Keratinocyte (primary cell): Measurements from ENCODE around the gene MIS12. TPM values are rescaled to one million over a fixed set of nuclear protein-coding genes. Genes with fewer than 3 reads are reported as not detected.

ENCODE experiments used
- DNase-seq: peaks from one replicate; pipeline ENCODE4 v3.0.0-alpha.2; 2011; ENCODE audit warnings: low read depth, missing footprints, low spot score
- FAIRE-seq: peaks from 2 replicates; lab custom pipeline; 2011; peaks lifted over from hg19 to GRCh38; lab: Jason Lieb, UNC
- H2AFZ ChIP-seq: 2 replicates; pipeline ENCODE4 v1.6.0; 2012; ENCODE audit warnings: low read length, control low read depth, inconsistent platforms; ENCODE audit not compliant: control insufficient read depth
- H3K27ac ChIP-seq: 2 replicates; pipeline ENCODE4 v1.5.1; 2011; ENCODE audit warnings: low read length; ENCODE audit not compliant: control insufficient read depth, insufficient read depth
- H3K27me3 ChIP-seq: 3 replicates; pipeline ENCODE4 v1.6.0; 2011; ENCODE audit warnings: low read length; ENCODE audit not compliant: control insufficient read depth, insufficient read depth; ENCODE audit errors: extremely low read depth
- H3K36me3 ChIP-seq, 2 experiments: 2 replicates in 1 of 2; 3 replicates in 1 of 2; pipeline ENCODE4 v1.5.1; 2011; ENCODE audit warnings: low read length in 2 of 2, mild to moderate bottlenecking in 1 of 2; ENCODE audit not compliant: control insufficient read depth in 2 of 2, insufficient read depth in 2 of 2; ENCODE audit errors: extremely low read depth in 1 of 2
- H3K4me1 ChIP-seq: 3 replicates; pipeline ENCODE4 v1.5.1; 2011; ENCODE audit warnings: low read length; ENCODE audit not compliant: control insufficient read depth, insufficient read depth; ENCODE audit errors: extremely low read depth
- H3K4me2 ChIP-seq: 3 replicates; pipeline ENCODE4 v1.6.0; 2011; ENCODE audit warnings: low read depth, low read length; ENCODE audit not compliant: control insufficient read depth, insufficient read depth; ENCODE audit errors: extremely low read depth
- H3K4me3 ChIP-seq, 3 experiments: fragments of 200-600 bp in 1 of 3; sonication (generic) in 1 of 3; 2 replicates in 2 of 3; 3 replicates in 1 of 3; pipeline ENCODE4 v1.5.1; 2011 to 2016; ENCODE audit warnings: low read length in 3 of 3, mild to moderate bottlenecking in 3 of 3, control low read depth in 2 of 3, inconsistent platforms in 1 of 3, low read depth in 1 of 3, mixed read lengths in 1 of 3, mixed run types in 1 of 3, moderate library complexity in 1 of 3; ENCODE audit not compliant: control insufficient read depth in 2 of 3, insufficient read depth in 2 of 3; ENCODE audit errors: extremely low read depth in 1 of 3
- H3K79me2 ChIP-seq: 2 replicates; pipeline ENCODE4 v1.6.0; 2012; ENCODE audit warnings: low read length; ENCODE audit not compliant: control insufficient read depth, insufficient read depth
- H3K9ac ChIP-seq: 3 replicates; pipeline ENCODE4 v1.6.0; 2011; ENCODE audit warnings: low read length; ENCODE audit not compliant: control insufficient read depth, insufficient read depth; ENCODE audit errors: extremely low read depth
- H3K9me1 ChIP-seq: 3 replicates; pipeline ENCODE4 v1.6.0; 2011; ENCODE audit warnings: low read length; ENCODE audit not compliant: control insufficient read depth, insufficient read depth; ENCODE audit errors: extremely low read depth
- H3K9me3 ChIP-seq: 2 replicates; pipeline ENCODE4 v1.5.1; 2012; ENCODE audit warnings: low read depth, low read length; ENCODE audit not compliant: control insufficient read depth
- H4K20me1 ChIP-seq: 3 replicates; pipeline ENCODE4 v1.6.0; 2011; ENCODE audit warnings: low read length; ENCODE audit not compliant: control insufficient read depth, insufficient read depth; ENCODE audit errors: extremely low read depth
- EZH2 ChIP-seq: IDR thresholded peaks from one replicate; pipeline ENCODE4 v1.6.1; 2012; ENCODE audit warnings: inconsistent platforms, mild to moderate bottlenecking, low read length, moderate library complexity
- dilution Hi-C: fragments of 300-500 bp; cut with MboI; formaldehyde crosslinking; loops from one replicate; pipeline ENCODE4 v1.7.0; 2020; ENCODE audit warnings: low sequenced_read_pairs; ENCODE audit not compliant: extremely low pct_ligation_motif_present
- polyA plus RNA-seq, 5 experiments: library from polyadenylated mRNA; depleted of rRNA in 3 of 5; stranded (reverse) in 3 of 5; stranded (forward) in 1 of 5; unstranded in 1 of 5; fragments of >200 nt; gene quantifications; 1 replicate in 1 of 5; 2 replicates in 3 of 5; 3 replicates in 1 of 5; pipeline versions ENCODE4 v1.2.1 to v1.2.3, GENCODE V29; 2011 to 2012; ENCODE audit warnings: missing spikeins in 2 of 5, low read depth in 1 of 5, low replicate concordance in 1 of 5
- TF ChIP-seq, protein P1 (sequence below), 3 experiments: IDR thresholded peaks in 1 of 3; conservative IDR thresholded peaks in 1 of 3; optimal IDR thresholded peaks in 1 of 3; 2 replicates in 2 of 3; 3 replicates in 1 of 3; pipeline versions ENCODE3 to v1.5.1; 2011; ENCODE audit warnings: low read length in 3 of 3, mild to moderate bottlenecking in 3 of 3, moderate library complexity in 2 of 3, control low read depth in 1 of 3, inconsistent platforms in 1 of 3; ENCODE audit not compliant: insufficient read depth in 2 of 3; ENCODE audit errors: extremely low read depth in 1 of 3

Gene MIS12
- polyA plus RNA-seq, 1 donor (not counting 4 experiments of a cell fraction or from before 2014, with no cell fraction given), result 20.6 TPM

DNA sequence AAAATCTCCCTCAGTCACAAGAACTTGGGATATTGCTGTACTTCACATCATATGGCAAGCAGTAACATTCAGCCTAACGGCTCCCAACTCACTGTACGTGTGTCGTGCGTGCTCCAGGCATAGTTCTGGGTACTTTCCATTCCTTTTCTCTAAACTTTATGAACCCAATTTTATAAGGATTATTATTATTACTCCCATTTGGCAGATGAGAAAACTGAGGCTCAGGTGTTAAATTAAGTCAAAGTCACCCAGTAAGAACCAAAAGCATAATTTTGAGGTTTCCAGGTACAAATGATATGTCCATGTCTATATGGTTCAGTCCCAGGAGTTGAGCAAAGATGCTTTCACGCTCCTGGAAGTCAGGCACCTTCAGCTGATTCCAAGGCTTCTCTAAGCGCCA, 42.6 kb upstream of the MIS12 start:
- dilution Hi-C loops, result no loop called here
- H3K9ac ChIP-seq, result no peak overlapping the region
- H3K9me1 ChIP-seq, result no peaks in the 10 kb centered on the region
- no peak overlapping the region for H3K27ac ChIP-seq
- no peak overlapping the region for H3K4me2 ChIP-seq
- peaks cover 4% of the 10 kb centered on the region for H3K4me1 ChIP-seq
- FAIRE-seq (no peak), DNase-seq (no peak)
- no peak overlapping the region for H2AFZ ChIP-seq
- TF ChIP-seq, protein P1, sequence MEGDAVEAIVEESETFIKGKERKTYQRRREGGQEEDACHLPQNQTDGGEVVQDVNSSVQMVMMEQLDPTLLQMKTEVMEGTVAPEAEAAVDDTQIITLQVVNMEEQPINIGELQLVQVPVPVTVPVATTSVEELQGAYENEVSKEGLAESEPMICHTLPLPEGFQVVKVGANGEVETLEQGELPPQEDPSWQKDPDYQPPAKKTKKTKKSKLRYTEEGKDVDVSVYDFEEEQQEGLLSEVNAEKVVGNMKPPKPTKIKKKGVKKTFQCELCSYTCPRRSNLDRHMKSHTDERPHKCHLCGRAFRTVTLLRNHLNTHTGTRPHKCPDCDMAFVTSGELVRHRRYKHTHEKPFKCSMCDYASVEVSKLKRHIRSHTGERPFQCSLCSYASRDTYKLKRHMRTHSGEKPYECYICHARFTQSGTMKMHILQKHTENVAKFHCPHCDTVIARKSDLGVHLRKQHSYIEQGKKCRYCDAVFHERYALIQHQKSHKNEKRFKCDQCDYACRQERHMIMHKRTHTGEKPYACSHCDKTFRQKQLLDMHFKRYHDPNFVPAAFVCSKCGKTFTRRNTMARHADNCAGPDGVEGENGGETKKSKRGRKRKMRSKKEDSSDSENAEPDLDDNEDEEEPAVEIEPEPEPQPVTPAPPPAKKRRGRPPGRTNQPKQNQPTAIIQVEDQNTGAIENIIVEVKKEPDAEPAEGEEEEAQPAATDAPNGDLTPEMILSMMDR (optimal IDR thresholded peaks at IDR 0.05 in 1 of 3, IDR thresholded peaks at IDR 0.05 in 1 of 3, conservative IDR thresholded peaks at IDR 0.05 in 1 of 3; ENCODE audit: extremely low read depth in 1 of 3, insufficient read depth in 2 of 3, low read length in 3 of 3), result no peak
- no peak for TF ChIP-seq EZH2
- peaks cover 21 to 42% of the 10 kb centered on the region in 2 experiments for H3K36me3 ChIP-seq
- no peaks in the 10 kb centered on the region for H3K9me3 ChIP-seq
- peaks cover 6% of the 10 kb centered on the region for H3K79me2 ChIP-seq
- H3K27me3 ChIP-seq, result no peaks in the 10 kb centered on the region
- no peaks in the 10 kb centered on the region for H4K20me1 ChIP-seq
- H3K4me3 ChIP-seq, result no peak overlapping the region

DNA sequence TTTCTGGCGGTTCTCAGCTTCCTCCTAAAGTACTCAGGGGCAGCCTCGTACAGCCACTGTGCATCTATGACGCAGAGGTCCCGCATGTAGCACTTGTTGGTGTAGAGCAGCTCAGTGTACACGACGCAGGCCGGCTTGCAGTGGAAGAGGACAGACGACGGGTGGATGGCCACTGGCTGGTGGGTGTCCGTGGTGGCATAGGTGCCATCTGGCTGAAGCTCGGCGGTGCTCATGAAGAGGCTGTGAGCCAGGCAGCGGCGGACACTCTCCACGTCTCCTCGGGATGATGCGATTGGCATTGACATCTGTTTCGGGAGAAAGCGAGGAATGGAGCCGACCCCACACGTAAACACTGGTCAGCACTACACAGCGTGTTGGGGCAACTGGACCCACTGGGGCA, 42.2 kb upstream of the MIS12 start:
- dilution Hi-C loops, result no loop called here
- Histone ChIP-seq H3K36me3 (peaks cover 23 to 43% of the 10 kb centered on the region in 2 experiments), H3K27me3 (no peaks in the 10 kb centered on the region)

More for the DNA sequence above, 42.2 kb upstream of the MIS12 start:
- no peak for FAIRE-seq
- no peak overlapping the region for H3K9ac ChIP-seq
- H3K4me1 ChIP-seq, result peaks cover 4% of the 10 kb centered on the region
- H3K79me2 ChIP-seq, result peaks cover 4% of the 10 kb centered on the region
- no peak for DNase-seq
- no peak overlapping the region for H3K4me2 ChIP-seq
- H4K20me1 ChIP-seq, result no peaks in the 10 kb centered on the region
- no peaks in the 10 kb centered on the region for H3K9me1 ChIP-seq
- no peak overlapping the region for H2AFZ ChIP-seq
- no peak overlapping the region for H3K4me3 ChIP-seq
- no peak overlapping the region for H3K27ac ChIP-seq
- no peaks in the 10 kb centered on the region for H3K9me3 ChIP-seq
- TF ChIP-seq, protein P1 (optimal IDR thresholded peaks at IDR 0.05 in 1 of 3, IDR thresholded peaks at IDR 0.05 in 1 of 3, conservative IDR thresholded peaks at IDR 0.05 in 1 of 3; ENCODE audit: extremely low read depth in 1 of 3, insufficient read depth in 2 of 3, low read length in 3 of 3), result no peak
- TF ChIP-seq EZH2, result no peak
